ENCODE measurements around the gene CYP2J2. TPM values are rescaled to one million over a fixed set of nuclear protein-coding genes. Genes with fewer than 3 reads are reported as not detected.
"Not testable (repeated sequence)": the region's sequence is repeated elsewhere in the genome, so short reads cannot be mapped to it uniquely, and the experiment has no call there.

The CYP2J2 gene
- polyA plus RNA-seq (ENCODE audit: insufficient read length) = 93.5 TPM

GRCh38 chr1:59926381-59927123, at the start of gene CYP2J2:
Gene CYP2J2, minus strand, starts transcription at chr1:59926773. Its CDS starts 27 bp downstream, at chr1:59926746.
- peak; percentile 25 for DNase-seq

GRCh38 chr1:59973719-59974118, 47.1 kb upstream of the CYP2J2 start:
- DNase-seq = no peak

GRCh38 chr1:59972216-59972927, 45.8 kb upstream of the CYP2J2 start:
- peak; percentile 75 for DNase-seq

- DNase-seq = peak; percentile 87
These were observed 44.9 kb upstream of the CYP2J2 start for GRCh38 chr1:59971464-59971911.

- not testable (repeated sequence) for DNase-seq
These were observed 43.1 kb upstream of the CYP2J2 start for GRCh38 chr1:59969542-59970175.

- not testable (repeated sequence) for DNase-seq
These were observed 42.2 kb upstream of the CYP2J2 start for GRCh38 chr1:59968746-59969145.

- no peak for DNase-seq
These were observed 41.2 kb upstream of the CYP2J2 start for GRCh38 chr1:59967780-59968179.

GRCh38 chr1:59967141-59967697, 40.6 kb upstream of the CYP2J2 start:
- no peak for DNase-seq

GRCh38 chr1:59952065-59952464, 25.5 kb upstream of the CYP2J2 start:
- no peak for DNase-seq

GRCh38 chr1:59949648-59950047, 23.1 kb upstream of the CYP2J2 start:
- no peak for DNase-seq

GRCh38 chr1:59948990-59949389, 22.4 kb upstream of the CYP2J2 start:
- no peak for DNase-seq

- DNase-seq = peak; percentile 58
These were observed 20.7 kb upstream of the CYP2J2 start for GRCh38 chr1:59947047-59947938.

GRCh38 chr1:59945790-59946189, 19.2 kb upstream of the CYP2J2 start:
- DNase-seq = no peak

- DNase-seq = no peak
These were observed 12.8 kb upstream of the CYP2J2 start for GRCh38 chr1:59939393-59939792.

- no peak for DNase-seq
These were observed 11.2 kb upstream of the CYP2J2 start for GRCh38 chr1:59937636-59938210.

GRCh38 chr1:59936358-59936821, 9.8 kb upstream of the CYP2J2 start:
- DNase-seq = no peak

GRCh38 chr1:59928996-59929395, 2.4 kb upstream of the CYP2J2 start:
- DNase-seq = no peak

- no peak for DNase-seq
These were observed 640 bp upstream of the CYP2J2 start for GRCh38 chr1:59927213-59927612.

GRCh38 chr1:59924653-59925052, 1.9 kb downstream of the CYP2J2 start:
- DNase-seq = no peak

- DNase-seq = not testable (repeated sequence)
These were observed 5.2 kb downstream of the CYP2J2 start for GRCh38 chr1:59921258-59921899.

GRCh38 chr1:59919746-59920145, 6.8 kb downstream of the CYP2J2 start:
- DNase-seq = no peak

All from hindlimb muscle (tissue), 1 donor.